HCEC 1CT (cell line): ENCODE measurements around the gene ATG2B.
"Not testable (repeated sequence)": the region's sequence is repeated elsewhere in the genome, so short reads cannot be mapped to it uniquely, and the experiment has no call there.

ENCODE experiments used
- DNase-seq: peaks from one replicate; pipeline ENCODE4 v3.0.0-alpha.2; 2017

The ATG2B gene

GRCh38 chr14:96251656-96252155, 111.4 kb downstream of the ATG2B start:
- peak; percentile 62 for DNase-seq

DNA sequence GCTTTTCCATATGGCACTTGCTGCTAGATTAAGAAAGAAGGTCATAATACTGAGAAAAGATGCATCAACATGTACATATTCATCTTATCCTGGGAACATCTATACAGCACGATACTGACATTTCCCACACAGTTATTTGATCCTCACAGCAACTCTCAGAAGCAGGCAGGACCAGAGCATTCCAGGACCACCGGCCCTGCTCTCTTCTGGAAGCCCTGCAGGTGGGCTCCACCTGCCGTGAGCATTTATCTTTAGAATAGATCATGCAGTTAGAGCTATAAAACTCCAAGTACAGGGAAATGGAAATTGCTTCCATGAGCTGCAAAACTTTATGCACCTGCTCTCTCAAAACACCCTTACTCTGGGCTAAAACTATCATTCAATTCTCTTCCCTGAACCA, 112.7 kb downstream of the ATG2B start:
- DNase-seq, result no peak

- DNase-seq, result peak; percentile 97
Measured at GRCh38 chr14:96249029-96249428, 114.1 kb downstream of the ATG2B start.

DNA sequence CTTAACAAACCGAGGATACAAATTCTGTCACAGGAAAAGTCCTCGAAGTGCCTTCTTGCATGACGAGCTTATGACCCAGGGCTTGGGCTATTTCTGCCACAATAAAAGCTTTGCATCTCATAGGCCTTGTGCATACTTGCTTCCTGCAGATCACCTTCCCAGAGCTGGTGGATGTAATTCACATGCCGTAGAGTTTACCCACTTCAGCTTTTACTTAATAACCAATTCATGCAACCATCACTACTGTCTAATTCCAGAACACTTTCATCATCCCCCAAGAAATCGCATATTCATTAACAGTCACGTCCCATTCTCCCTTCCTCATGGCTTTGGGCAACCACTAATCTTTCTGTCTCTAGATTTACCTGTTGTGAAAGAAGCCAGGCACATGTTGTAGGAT, 116.1 kb downstream of the ATG2B start:
- DNase-seq, result no peak

DNA sequence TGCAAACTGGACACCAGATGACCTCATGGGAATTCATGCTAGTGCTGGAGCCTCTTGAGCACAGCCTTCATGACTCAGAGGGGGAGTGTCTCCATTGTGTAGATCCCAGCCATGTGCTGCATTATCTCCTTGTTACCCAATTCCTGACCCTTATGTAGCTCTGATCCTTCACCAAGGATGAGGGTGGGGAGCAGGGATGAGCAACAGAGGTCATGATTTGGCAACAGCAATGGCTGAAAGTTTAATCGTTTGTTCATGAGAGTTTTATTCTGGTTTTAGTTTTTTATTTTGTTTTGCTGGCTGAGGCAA, 116.6 kb downstream of the ATG2B start:
- peak; percentile 99 for DNase-seq

DNA sequence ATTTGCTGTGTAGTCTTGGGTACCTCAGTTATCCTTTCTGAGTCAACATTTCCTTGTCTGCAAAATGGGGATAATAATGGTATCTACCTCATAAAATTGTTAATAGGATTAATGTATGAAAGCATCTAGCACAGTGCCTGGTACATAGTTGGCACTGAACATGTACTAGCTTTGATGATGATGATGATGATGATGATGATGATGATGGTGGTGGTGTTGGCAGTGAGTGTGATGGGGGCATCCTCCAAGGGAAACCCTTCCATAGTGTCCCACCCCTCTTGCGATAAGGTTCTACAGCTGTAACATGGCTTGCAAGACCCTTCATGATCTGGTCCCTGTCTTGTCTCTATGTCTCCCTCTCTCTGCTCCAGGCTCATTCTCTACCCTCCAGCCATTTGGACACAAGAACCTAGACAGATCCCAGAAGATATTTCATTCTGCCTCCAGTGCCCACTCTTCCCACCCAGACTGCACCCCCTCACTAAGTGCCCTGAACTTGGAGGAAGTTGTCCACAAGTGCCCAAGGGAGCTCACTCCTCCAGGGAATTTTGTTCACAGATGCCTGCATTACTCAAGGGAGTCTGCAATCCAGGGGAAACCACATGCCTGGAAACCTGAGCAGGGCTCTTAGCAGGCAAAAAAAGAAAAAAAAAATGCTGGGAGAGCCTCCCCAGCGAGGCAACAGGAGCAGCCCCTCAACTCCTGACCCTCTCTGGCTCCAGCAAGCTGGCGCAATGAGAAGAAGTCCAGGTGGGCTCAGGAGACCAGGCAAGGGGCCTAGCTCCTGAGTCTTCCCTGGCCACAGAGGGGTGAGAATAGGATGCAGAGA, 117.2 kb downstream of the ATG2B start:
- DNase-seq, result peak; percentile 78

DNA sequence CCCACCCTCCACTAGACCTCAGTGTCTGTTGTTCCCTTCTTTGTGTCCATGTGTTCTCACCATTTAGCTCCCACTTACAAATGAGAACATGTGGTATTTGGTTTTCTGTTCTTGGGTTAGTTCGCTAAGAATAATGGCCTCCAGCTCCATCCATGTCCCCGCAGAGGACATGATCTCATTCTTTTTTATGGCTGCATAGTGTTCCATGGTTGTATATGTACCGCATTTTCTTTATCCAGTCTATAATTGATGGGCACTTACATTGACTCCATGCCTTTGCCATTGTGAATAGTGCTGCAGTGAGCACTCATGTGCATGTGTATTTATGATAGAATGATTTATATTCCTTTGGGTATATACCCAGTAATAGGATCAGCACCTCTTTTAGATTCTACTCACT, 118.1 kb downstream of the ATG2B start:
- not testable (repeated sequence) for DNase-seq

- peak; percentile 34 for DNase-seq
Measured at GRCh38 chr14:96243785-96244184, 119.4 kb downstream of the ATG2B start.

- DNase-seq, result no peak
Measured at GRCh38 chr14:96242126-96242525, 121.0 kb downstream of the ATG2B start.

DNA sequence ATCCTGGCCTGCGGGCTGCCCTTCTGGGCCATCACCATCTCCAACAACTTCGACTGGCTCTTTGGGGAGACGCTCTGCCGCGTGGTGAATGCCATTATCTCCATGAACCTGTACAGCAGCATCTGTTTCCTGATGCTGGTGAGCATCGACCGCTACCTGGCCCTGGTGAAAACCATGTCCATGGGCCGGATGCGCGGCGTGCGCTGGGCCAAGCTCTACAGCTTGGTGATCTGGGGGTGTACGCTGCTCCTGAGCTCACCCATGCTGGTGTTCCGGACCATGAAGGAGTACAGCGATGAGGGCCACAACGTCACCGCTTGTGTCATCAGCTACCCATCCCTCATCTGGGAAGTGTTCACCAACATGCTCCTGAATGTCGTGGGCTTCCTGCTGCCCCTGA, 122.5 kb downstream of the ATG2B start:
- DNase-seq, result no peak

DNA sequence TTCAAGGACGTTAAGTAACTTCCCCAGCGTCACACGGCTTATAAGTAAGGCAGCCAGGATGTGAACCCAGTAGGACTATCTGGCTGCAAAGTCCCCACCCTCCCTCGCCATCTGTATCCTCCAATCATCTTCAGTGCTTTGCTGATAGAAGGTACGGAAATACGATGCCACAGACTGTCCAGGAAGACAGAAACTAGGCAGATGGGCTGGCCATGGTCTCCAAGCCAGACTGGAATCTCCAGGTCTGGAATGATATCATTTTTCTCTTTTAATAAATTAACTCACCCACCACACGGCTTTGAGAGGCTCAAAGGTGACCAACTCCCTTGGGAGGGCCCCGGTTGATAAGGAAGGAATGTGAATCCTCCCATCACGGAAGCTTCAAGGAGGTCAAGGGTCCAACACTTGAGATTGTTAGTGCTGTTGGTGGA, 123.4 kb downstream of the ATG2B start:
- DNase-seq, result no peak

DNA sequence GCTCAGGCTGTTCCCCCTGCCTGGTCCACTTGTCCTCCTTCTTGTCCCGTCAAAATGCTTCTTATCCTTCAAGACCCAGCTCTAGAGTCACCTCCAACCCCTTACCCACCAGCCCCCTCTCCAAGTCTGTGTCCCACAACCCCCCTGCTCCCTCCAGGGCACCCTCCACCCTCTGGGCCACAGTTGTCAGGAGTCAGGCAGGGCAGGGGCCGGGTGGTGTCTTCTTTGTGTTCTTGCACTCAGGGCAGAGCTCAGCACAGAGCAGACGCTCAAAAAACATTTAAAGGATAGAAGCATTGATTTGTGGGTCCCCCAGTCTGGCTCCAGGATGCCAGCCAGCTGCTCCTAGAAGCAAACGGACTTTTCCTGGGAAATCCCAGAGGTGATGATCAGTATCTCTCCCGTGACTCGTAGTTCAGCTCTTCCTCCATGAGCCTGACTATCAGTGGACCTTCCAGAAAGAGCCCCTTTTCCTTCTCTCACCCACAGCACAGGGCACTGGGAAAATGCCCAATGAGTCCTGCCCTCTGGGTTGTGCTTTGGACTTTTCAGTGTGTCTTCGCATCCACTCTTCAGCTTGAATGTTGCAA, 124.4 kb downstream of the ATG2B start:
- no peak for DNase-seq

DNA sequence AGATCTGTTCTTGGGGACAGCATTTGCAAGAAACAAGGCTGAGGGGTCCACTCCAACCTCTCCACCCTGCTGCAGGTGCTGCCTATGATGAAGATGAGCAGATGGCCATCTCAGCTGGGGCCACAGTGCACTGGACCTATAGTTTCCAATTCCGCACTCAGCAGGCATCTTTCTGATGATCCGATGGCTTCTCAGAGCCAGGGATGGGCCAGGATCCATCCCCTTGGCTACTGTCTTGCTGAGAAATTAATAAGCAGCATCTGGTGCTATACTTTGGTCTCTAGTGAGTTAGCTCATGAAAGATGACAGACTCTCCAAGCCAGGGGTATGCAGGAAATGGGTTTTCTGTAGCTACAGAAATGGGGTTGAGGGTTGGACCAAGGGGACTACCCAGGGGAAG, 125.5 kb downstream of the ATG2B start:
- no peak for DNase-seq

DNA sequence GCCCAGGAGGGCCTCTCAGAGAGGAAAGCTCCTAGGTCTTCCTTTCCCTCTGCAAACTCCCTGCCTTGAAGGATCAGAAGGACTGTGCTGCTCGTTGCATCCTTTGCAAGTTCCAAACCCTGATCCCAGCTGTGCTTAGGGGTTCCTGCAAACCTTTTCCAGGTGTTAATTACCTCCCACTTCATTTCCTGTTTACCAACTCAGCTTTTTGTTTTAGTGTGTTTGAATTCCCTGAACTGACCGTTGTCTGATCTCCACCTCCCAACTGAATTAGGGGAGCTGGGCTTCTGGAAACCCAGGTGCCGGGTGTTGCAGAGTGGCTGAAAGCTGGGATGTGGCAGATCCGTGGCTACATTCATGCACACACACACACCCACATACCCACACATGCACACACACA, 127.7 kb downstream of the ATG2B start:
- DNase-seq, result no peak

DNA sequence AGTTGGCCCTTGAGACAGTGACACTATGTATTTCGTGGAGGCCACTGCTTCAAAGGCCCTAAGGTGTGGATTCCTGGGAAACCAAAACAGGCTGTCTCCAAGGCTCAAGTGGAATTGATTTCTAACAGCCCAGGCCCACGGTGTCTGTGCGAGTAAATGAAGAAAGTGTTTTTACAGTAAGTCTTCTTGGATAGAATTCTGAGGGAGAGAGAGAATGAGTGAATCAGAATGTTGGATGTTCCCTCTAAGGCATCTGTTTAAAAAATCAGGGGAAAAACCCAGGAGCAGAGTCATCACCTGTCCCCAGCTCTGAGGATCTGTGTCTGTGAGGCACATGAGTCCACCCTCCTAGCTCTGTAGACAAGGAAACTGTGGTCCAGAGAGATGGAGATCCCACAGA, 129.5 kb downstream of the ATG2B start:
- no peak for DNase-seq

DNA sequence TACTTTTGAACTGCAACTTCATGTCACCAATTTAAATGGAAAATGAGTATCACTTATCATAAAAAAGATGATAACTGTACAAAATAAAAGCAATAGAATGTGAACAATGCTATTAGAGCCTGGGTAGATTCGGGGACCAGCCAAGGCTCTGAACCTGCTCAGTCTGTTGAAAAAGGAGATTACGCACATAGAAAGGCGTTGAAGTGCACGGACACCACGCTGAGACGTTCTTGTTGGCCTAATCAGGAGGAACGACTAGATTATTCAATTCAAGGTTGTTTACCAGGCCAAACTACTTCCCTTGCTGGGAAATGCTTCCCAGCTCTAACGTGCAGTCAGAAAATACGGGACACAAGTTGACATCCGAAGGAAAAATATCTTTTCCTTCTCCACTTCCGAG, 130.6 kb downstream of the ATG2B start:
- DNase-seq, result no peak

DNA sequence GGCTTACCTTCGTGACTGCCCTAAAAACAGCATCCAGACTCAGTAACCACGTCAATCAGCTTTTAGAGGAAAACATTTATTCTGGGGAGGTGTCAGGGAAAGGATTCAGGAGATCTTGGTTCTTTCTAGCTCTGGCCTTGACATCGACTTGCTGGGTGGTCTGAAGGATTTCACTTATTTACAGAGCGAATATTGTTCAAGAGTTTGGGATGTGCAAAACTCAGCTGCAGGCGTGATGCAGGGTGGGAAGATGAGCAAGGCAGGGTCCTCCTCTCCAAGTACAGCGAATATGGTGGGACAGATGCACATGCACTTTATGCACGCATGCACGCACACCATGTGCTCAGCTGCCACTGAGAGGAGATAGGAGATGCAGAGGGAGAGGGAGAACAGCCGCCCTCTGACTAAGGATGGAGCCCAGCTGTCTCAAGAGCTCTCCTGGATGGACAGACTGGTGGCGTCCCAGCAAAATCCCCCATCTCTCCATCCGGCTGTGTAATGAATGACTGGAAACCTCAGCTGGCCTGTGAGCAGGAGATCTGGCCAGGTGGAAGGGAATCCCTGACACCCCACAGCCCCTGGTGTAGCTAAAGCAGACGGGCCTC, 131.5 kb downstream of the ATG2B start:
- DNase-seq, result no peak

DNA sequence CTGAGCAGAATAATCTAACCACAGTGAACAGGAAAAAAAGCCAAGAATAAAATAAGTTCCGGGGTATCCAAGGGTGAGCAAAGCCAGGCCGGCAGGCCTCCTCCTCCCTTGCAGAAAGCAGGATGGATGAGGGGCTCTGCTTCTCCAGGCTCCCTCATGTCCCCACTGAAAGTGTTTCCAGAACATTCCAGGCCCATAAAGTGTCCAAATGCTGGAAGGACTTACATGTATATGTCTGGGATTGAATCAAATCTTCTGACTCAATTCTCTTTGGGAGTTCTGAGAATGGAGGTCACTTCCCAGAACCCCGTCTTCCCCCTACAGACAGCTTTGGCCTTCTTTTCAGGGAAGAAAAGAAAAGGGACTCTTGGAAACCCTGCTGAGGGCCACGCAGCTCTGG, 132.1 kb downstream of the ATG2B start:
- DNase-seq, result no peak

DNA sequence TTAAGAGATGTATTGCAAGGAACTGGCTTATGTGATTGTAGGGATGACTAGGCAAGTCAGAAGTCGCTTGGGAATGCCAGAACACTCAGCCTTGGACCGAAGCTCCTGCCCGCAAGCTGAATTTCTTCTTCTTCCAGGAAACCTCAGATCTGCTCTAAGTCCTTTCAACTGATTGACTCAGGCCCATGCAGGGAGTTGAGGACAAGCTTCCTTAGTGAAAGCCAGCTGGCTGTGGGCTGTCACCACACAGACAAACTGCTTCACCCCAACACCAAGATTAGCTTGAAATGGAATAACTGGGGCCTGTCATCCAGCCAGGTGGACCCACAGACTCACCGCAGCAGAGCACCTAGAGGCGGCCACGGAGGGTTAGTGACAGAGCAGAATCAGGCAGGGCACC, 133.8 kb downstream of the ATG2B start:
- DNase-seq, result no peak
